ENCODE measurements around the gene SMARCB1.

GRCh38 chr22:23801238-23801821, 14.6 kb downstream of the SMARCB1 start:
- TF ChIP-seq CTCF (IDR thresholded peaks at IDR 0.05) (no peak), POLR2A (IDR thresholded peaks at IDR 0.05) (no peak)
